HepG2 (cell line): ENCODE data around the gene MUL1. TPM values are rescaled to one million over a fixed set of nuclear protein-coding genes. Genes with fewer than 3 reads are reported as not detected.

Experiments used
- ARNTL ChIP-seq: sonication (generic); formaldehyde crosslinking; IDR thresholded peaks from 2 replicates; pipeline ENCODE4 v1.4.0; 2020; ENCODE audit warnings: mild to moderate bottlenecking, missing genetic modification reagents
- FOXA3 ChIP-seq: IDR thresholded peaks from 2 replicates; pipeline ENCODE4 v1.6.1; 2016; ENCODE audit warnings: missing genetic modification reagents, missing compliant biosample characterization
- HNRNPH1 ChIP-seq: fragments of 200-400 bp; formaldehyde crosslinking; optimal IDR thresholded peaks from 2 replicates; pipeline ENCODE3; 2017; ENCODE audit warnings: mild to moderate bottlenecking, low read depth, low read length
- MAFF ChIP-seq: IDR thresholded peaks from 2 replicates; pipeline ENCODE4 v1.6.1; 2011; ENCODE audit warnings: low read depth, low read length, improper control_type of control experiment
- SNAPC4 ChIP-seq: sonication (generic); formaldehyde crosslinking; IDR thresholded peaks from 2 replicates; pipeline ENCODE4 v1.4.0; 2020; ENCODE audit warnings: mild to moderate bottlenecking, missing genetic modification reagents
- ZBTB38 ChIP-seq: sonication (generic); formaldehyde crosslinking; IDR thresholded peaks from 2 replicates; pipeline ENCODE4 v1.5.1; 2020; ENCODE audit warnings: mild to moderate bottlenecking, missing genetic modification reagents
- ZNF17 ChIP-seq: sonication (generic); formaldehyde crosslinking; IDR thresholded peaks from 2 replicates; pipeline ENCODE4 v1.5.0; 2020; ENCODE audit warnings: mild to moderate bottlenecking, missing genetic modification reagents
- ZNF260 ChIP-seq: sonication (generic); formaldehyde crosslinking; IDR thresholded peaks from 2 replicates; pipeline ENCODE4 v1.4.0; 2020; ENCODE audit warnings: missing genetic modification reagents, low read depth, mild to moderate bottlenecking, borderline replicate concordance
- ZNF292 ChIP-seq: sonication (generic); formaldehyde crosslinking; IDR thresholded peaks from 2 replicates; pipeline ENCODE4 v1.8.1; 2022; ENCODE audit warnings: mild to moderate bottlenecking, low read depth, missing genetic modification reagents, borderline replicate concordance
- ZNF337 ChIP-seq: sonication (generic); formaldehyde crosslinking; IDR thresholded peaks from 2 replicates; pipeline ENCODE4 v1.5.1; 2020; ENCODE audit warnings: missing genetic modification reagents, low read depth, mild to moderate bottlenecking, borderline replicate concordance
- ZNF430 ChIP-seq: sonication (generic); formaldehyde crosslinking; IDR thresholded peaks from 2 replicates; pipeline ENCODE4 v1.9.0; 2021; ENCODE audit warnings: mild to moderate bottlenecking, missing genetic modification reagents
- ZNF501 ChIP-seq: sonication (generic); formaldehyde crosslinking; IDR thresholded peaks from 2 replicates; pipeline ENCODE4 v1.5.1; 2020; ENCODE audit warnings: mild to moderate bottlenecking, moderate library complexity, missing genetic modification reagents
- polyA plus RNA-seq, 8 experiments: library from polyadenylated mRNA; depleted of rRNA in 3 of 8; stranded (reverse) in 7 of 8; unstranded in 1 of 8; fragments of >200 nt; fragmentation: Illumina TruSeq in 4 of 8; extraction: Trizol in 4 of 8; gene quantifications; 2 replicates each; pipeline versions ENCODE4 v1.2.1 to v1.2.3, GENCODE V29; 2011 to 2016; ENCODE audit warnings: low read depth in 4 of 8, missing spikeins in 1 of 8, mixed read lengths in 1 of 8; ENCODE audit not compliant: insufficient read depth in 1 of 8
- total RNA-seq, 5 experiments: library from RNA; depleted of rRNA; stranded (reverse); fragments of >200 nt; fragmentation: Illumina TruSeq; extraction: Trizol; gene quantifications; 2 replicates each; pipeline ENCODE4 v1.2.3, GENCODE V29; 2016; ENCODE audit warnings: low read depth in 1 of 5
- TF ChIP-seq, protein P1 (sequence below): sonication (generic); formaldehyde crosslinking; IDR thresholded peaks from 2 replicates; pipeline ENCODE4 v1.8.0; 2023; ENCODE audit warnings: mild to moderate bottlenecking, missing genetic modification reagents
- TF ChIP-seq, protein P2 (sequence below): sonication (generic); formaldehyde crosslinking; IDR thresholded peaks from 2 replicates; pipeline ENCODE4 v1.4.0; 2020; ENCODE audit warnings: missing genetic modification reagents
- TF ChIP-seq, protein P3 (sequence below): IDR thresholded peaks from 2 replicates; pipeline ENCODE4 v1.6.1; 2016; ENCODE audit warnings: low read depth

MUL1 gene
- total and polyA plus RNA-seq, 2 of the 13 experiments (the other 11 are each of a cell fraction or from before 2014, with no cell fraction given), result 21.5 to 26.5 TPM

DNA sequence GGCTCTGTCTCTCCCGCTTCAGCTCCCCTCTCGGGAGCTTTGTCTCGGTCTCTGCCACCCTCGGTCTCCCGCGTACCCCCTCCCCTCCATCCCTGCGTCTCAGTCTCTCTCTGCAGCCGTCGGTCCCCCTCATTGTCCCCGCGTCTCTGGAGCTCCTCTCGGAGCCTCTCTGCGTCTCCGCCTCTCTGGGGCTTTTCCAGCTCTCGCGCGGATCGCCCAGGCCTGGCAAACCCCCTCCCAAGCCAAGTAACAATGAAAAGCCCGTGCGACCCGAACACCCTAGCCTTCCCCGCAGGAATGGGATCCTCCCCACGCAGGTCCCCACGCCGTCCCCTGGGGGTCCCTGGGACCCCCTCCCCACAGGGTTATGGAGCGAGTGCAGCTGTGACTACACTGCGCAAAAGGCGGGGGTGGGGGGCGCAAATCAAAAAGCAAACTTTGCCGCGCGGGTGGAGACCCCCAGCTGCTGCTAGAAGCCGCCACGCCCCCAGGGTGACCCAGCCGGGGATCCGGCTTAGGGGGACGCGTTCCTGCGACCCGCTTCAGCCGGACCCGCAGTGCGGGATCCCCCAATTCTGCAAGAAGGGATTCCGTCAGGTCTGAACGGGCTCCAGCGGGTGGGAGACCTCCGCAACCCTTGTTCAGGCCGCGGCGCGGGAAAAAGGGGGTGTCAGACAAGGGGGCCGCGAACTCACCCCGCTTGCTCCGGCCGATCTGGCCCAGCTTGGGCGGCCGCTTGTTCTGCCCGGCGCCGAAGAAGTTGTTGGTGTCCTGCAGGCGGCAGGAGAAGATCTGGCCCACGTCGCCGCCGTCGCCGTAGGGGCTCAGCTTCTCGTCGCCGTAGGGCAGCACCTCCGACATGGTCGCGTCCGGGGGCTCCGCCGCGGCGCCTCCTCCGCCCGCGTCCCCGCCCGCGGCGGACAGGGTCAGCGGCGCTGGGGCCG is 23.2 kb downstream of the MUL1 start (continued):
- TF ChIP-seq HNRNPH1 (no peak), ZNF501 (peak; percentile 49; the same call in 1 of the 2 replicates), ZNF337 (CRISPR knock-in tag) (no peak), ARNTL (no peak), ZNF17 (CRISPR knock-in tag) (no peak), ZBTB38 (CRISPR knock-in tag) (no peak), ZNF430 (no peak), SNAPC4 (no peak), ZNF260 (CRISPR knock-in tag) (no peak), FOXA3 (no peak), MAFF (no peak), ZNF292 (CRISPR knock-in tag) (no peak)
- TF ChIP-seq, protein P1, sequence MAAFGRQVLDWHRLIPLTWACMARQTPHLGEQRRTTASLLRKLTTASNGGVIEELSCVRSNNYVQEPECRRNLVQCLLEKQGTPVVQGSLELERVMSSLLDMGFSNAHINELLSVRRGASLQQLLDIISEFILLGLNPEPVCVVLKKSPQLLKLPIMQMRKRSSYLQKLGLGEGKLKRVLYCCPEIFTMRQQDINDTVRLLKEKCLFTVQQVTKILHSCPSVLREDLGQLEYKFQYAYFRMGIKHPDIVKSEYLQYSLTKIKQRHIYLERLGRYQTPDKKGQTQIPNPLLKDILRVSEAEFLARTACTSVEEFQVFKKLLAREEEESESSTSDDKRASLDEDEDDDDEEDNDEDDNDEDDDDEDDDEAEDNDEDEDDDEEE (CRISPR knock-in tag), result 0 out of 2 replicates have a peak, but pooled peaks have one; percentile 51
- TF ChIP-seq, protein P2, sequence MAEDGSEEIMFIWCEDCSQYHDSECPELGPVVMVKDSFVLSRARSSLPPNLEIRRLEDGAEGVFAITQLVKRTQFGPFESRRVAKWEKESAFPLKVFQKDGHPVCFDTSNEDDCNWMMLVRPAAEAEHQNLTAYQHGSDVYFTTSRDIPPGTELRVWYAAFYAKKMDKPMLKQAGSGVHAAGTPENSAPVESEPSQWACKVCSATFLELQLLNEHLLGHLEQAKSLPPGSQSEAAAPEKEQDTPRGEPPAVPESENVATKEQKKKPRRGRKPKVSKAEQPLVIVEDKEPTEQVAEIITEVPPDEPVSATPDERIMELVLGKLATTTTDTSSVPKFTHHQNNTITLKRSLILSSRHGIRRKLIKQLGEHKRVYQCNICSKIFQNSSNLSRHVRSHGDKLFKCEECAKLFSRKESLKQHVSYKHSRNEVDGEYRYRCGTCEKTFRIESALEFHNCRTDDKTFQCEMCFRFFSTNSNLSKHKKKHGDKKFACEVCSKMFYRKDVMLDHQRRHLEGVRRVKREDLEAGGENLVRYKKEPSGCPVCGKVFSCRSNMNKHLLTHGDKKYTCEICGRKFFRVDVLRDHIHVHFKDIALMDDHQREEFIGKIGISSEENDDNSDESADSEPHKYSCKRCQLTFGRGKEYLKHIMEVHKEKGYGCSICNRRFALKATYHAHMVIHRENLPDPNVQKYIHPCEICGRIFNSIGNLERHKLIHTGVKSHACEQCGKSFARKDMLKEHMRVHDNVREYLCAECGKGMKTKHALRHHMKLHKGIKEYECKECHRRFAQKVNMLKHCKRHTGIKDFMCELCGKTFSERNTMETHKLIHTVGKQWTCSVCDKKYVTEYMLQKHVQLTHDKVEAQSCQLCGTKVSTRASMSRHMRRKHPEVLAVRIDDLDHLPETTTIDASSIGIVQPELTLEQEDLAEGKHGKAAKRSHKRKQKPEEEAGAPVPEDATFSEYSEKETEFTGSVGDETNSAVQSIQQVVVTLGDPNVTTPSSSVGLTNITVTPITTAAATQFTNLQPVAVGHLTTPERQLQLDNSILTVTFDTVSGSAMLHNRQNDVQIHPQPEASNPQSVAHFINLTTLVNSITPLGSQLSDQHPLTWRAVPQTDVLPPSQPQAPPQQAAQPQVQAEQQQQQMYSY (CRISPR knock-in tag), result no peak
- TF ChIP-seq, protein P3, sequence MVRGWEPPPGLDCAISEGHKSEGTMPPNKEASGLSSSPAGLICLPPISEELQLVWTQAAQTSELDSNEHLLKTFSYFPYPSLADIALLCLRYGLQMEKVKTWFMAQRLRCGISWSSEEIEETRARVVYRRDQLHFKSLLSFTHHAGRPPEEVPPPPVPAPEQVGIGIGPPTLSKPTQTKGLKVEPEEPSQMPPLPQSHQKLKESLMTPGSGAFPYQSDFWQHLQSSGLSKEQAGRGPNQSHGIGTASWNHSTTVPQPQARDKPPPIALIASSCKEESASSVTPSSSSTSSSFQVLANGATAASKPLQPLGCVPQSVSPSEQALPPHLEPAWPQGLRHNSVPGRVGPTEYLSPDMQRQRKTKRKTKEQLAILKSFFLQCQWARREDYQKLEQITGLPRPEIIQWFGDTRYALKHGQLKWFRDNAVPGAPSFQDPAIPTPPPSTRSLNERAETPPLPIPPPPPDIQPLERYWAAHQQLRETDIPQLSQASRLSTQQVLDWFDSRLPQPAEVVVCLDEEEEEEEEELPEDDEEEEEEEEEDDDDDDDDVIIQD (CRISPR knock-in tag), result no peak
